Fibroblast of the conjunctiva (primary cell): ENCODE measurements around the gene SSH2.
"Not testable (repeated sequence)": the region's sequence is repeated elsewhere in the genome, so short reads cannot be mapped to it uniquely, and the experiment has no call there.

Source experiments
- DNase-seq: peaks from one replicate; pipeline ENCODE4 v3.0.0-alpha.2; 2010; ENCODE audit warnings: low read depth

Gene SSH2

GRCh38 chr17:29927546-29927945, 2.5 kb downstream of the SSH2 start:
- no peak for DNase-seq

- DNase-seq, result no peak
Measured at GRCh38 chr17:29924786-29925185, 5.2 kb downstream of the SSH2 start.

GRCh38 chr17:29918922-29919856, 10.8 kb downstream of the SSH2 start:
- no peak for DNase-seq

- no peak for DNase-seq
Measured at GRCh38 chr17:29918016-29918415, 12.0 kb downstream of the SSH2 start.

- no peak for DNase-seq
Measured at GRCh38 chr17:29914819-29915537, 15.1 kb downstream of the SSH2 start.

- no peak for DNase-seq
Measured at GRCh38 chr17:29911641-29912177, 18.3 kb downstream of the SSH2 start.

GRCh38 chr17:29909236-29910003, 20.6 kb downstream of the SSH2 start:
- DNase-seq, result no peak

- DNase-seq, result no peak
Measured at GRCh38 chr17:29906969-29907368, 23.1 kb downstream of the SSH2 start.

GRCh38 chr17:29905879-29906167, 24.2 kb downstream of the SSH2 start:
- no peak for DNase-seq

- no peak for DNase-seq
Measured at GRCh38 chr17:29905086-29905878, 24.7 kb downstream of the SSH2 start.

GRCh38 chr17:29903471-29903870, 26.6 kb downstream of the SSH2 start:
- no peak for DNase-seq

GRCh38 chr17:29897136-29897535, 32.9 kb downstream of the SSH2 start:
- DNase-seq, result not testable (repeated sequence)

GRCh38 chr17:29892201-29892600, 37.8 kb downstream of the SSH2 start:
- DNase-seq, result no peak

- DNase-seq, result no peak
Measured at GRCh38 chr17:29891131-29891530, 38.9 kb downstream of the SSH2 start.

- no peak for DNase-seq
Measured at GRCh38 chr17:29885031-29885640, 44.9 kb downstream of the SSH2 start.

GRCh38 chr17:29883497-29883896, 46.5 kb downstream of the SSH2 start:
- no peak for DNase-seq

GRCh38 chr17:29881256-29881655, 48.8 kb downstream of the SSH2 start:
- no peak for DNase-seq

- no peak for DNase-seq
Measured at GRCh38 chr17:29880031-29880430, 50.0 kb downstream of the SSH2 start.

- no peak for DNase-seq
Measured at GRCh38 chr17:29874931-29875596, 55.0 kb downstream of the SSH2 start.

GRCh38 chr17:29874358-29874757, 55.7 kb downstream of the SSH2 start:
- DNase-seq, result not testable (repeated sequence)

GRCh38 chr17:29873476-29873875, 56.6 kb downstream of the SSH2 start:
- DNase-seq, result no peak
